Thymus (tissue), 14 donors: ENCODE results near the gene RASGEF1B. TPM values are rescaled to one million over a fixed set of nuclear protein-coding genes. Genes with fewer than 3 reads are reported as not detected.
A peak's percentile ranks its signal among the peaks of the same experiment; 100 is the strongest.

Source experiments
- DNase-seq, 9 donors: peaks; one replicate each; pipeline ENCODE4 v3.0.0-alpha.2; 2013; ENCODE audit warnings: low spot score in 9 of 9, low read depth in 6 of 9, missing footprints in 1 of 9
- H3K27ac ChIP-seq, 2 donors: one replicate each; pipeline ENCODE4 v1.5.1; 2013; ENCODE audit warnings: control low read depth in 1 of 2, low read depth in 1 of 2, low read length in 1 of 2, mild to moderate bottlenecking in 1 of 2, moderate library complexity in 1 of 2
- H3K27me3 ChIP-seq, 2 donors: one replicate each; pipeline ENCODE4 v1.5.1; 2013; ENCODE audit warnings: low read length in 1 of 2; ENCODE audit not compliant: control insufficient read depth in 2 of 2, insufficient read depth in 1 of 2
- H3K36me3 ChIP-seq, 2 donors: one replicate each; pipeline ENCODE4 v1.5.1; 2013; ENCODE audit warnings: low read length in 1 of 2, mild to moderate bottlenecking in 1 of 2, moderate library complexity in 1 of 2; ENCODE audit not compliant: control insufficient read depth in 2 of 2, insufficient read depth in 2 of 2
- H3K4me1 ChIP-seq, 2 donors: one replicate each; pipeline ENCODE4 v1.5.1; 2013; ENCODE audit warnings: low read length in 2 of 2; ENCODE audit not compliant: control insufficient read depth in 2 of 2, insufficient read depth in 2 of 2
- H3K4me3 ChIP-seq, 2 donors: one replicate each; pipeline ENCODE4 v1.5.1; 2013; ENCODE audit warnings: low read length in 2 of 2, control low read depth in 1 of 2, mild to moderate bottlenecking in 1 of 2
- H3K9me3 ChIP-seq, 2 donors: one replicate each; pipeline ENCODE4 v1.5.1; 2013; ENCODE audit warnings: low read length in 1 of 2, mild to moderate bottlenecking in 1 of 2; ENCODE audit not compliant: control insufficient read depth in 2 of 2, insufficient read depth in 1 of 2
- WGBS: extraction: QIAGEN DNeasy Blood & Tissue Kit; methylation state at CpG from one replicate; pipeline ENCODE4 v1.1.7; 2013; 5-methylcytosine and 5-hydroxymethylcytosine counted together
- long read RNA-seq, 10 donors: transcript quantifications; one replicate each; lab custom pipeline, GENCODE V29; 2026
- polyA plus RNA-seq: library from polyadenylated mRNA; stranded (reverse); fragments of 200-250 nt; gene quantifications from one replicate; pipeline ENCODE4 v1.2.3, GENCODE V29; 2013
- total RNA-seq: library from RNA; stranded (reverse); fragments of 120-200 nt; gene quantifications from one replicate; pipeline ENCODE4 v1.2.4, GENCODE V29; 2013
- donor health status: healthy.

Gene RASGEF1B
- 18.3 TPM for total RNA-seq
- 19.9 TPM for polyA plus RNA-seq
- long read RNA-seq, donor 1, result 0 reads
- long read RNA-seq, donor 2, result 0 reads
- long read RNA-seq, donor 3, full-length matches to known transcripts, result 3 of 3 reads
- long read RNA-seq, donor 3, partial matches to known transcripts, result 0 of 3 reads
- long read RNA-seq, donor 3, other reads (novel, unspliced or antisense), result 0 of 3 reads
- long read RNA-seq, donor 4, full-length matches to known transcripts, result 1 of 1 reads
- long read RNA-seq, donor 4, partial matches to known transcripts, result 0 of 1 reads
- long read RNA-seq, donor 4, other reads (novel, unspliced or antisense), result 0 of 1 reads
- long read RNA-seq, donor 5, full-length matches to known transcripts, result 2 of 2 reads
- long read RNA-seq, donor 5, partial matches to known transcripts, result 0 of 2 reads
- long read RNA-seq, donor 5, other reads (novel, unspliced or antisense), result 0 of 2 reads
- long read RNA-seq, donor 6, full-length matches to known transcripts, result 1 of 1 reads
- long read RNA-seq, donor 6, partial matches to known transcripts, result 0 of 1 reads
- long read RNA-seq, donor 6, other reads (novel, unspliced or antisense), result 0 of 1 reads
- long read RNA-seq, donor 7, result 0 reads
- long read RNA-seq, donor 8, result 0 reads
- long read RNA-seq, donor 9, result 0 reads
- long read RNA-seq, donor 10, full-length matches to known transcripts, result 1 of 1 reads
- long read RNA-seq, donor 10, partial matches to known transcripts, result 0 of 1 reads
- long read RNA-seq, donor 10, other reads (novel, unspliced or antisense), result 0 of 1 reads

- Histone ChIP-seq H3K9me3 (peaks cover 0 to 11% of the 10 kb centered on the region in 2 donors), H3K27ac (peak within 1 kb of the TSS; percentile 94 to 98), H3K27me3 (no peaks in the 10 kb centered on the region), H3K4me1 (peaks cover 8 to 24% of the 10 kb centered on the region in 2 donors), H3K36me3 (no peaks in the 10 kb centered on the region), H3K4me3 (peak within 1 kb of the TSS; percentile 75 to 91)
- under 1% methylated on average over 71 of the region's 71 CpGs for WGBS
- peak; percentile 68 to 95 (median 89) for DNase-seq
These were observed at the start of gene RASGEF1B for GRCh38 chr4:81471588-81472280. Gene RASGEF1B (minus strand): TSS chr4:81471907. CDS start chr4:81459508, 12,399 bp downstream.

DNA sequence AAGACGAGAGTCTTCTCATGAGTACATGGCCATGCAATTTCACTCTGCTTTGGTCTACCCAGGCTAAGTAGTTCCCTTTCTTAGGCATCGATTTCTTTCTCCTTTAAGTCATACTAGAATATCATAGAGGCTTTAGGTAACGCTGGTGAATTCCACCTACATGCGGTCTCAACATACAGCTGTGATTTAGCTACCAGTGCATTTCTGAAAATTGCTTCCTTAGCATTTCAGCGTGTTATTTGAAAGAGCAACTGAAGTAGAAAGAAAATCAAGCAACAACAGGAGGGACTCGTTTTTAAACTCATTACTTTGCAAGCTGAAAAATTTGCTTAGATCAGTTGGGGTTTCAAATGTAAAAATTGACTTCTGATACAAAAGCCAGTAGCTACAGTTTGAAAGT lies 48.1 kb upstream of the RASGEF1B start:
- H3K9me3 ChIP-seq, result no peaks in the 10 kb centered on the region
- H3K36me3 ChIP-seq, result no peaks in the 10 kb centered on the region
- H3K4me3 ChIP-seq, result no peak overlapping the region
- no peak for DNase-seq
- no peaks in the 10 kb centered on the region for H3K4me1 ChIP-seq
- H3K27ac ChIP-seq, result peak overlapping the region in 1 of 2 donors; percentile 3
- no peaks in the 10 kb centered on the region for H3K27me3 ChIP-seq
- 79% methylated on average over 6 of the region's 6 CpGs for WGBS

DNA sequence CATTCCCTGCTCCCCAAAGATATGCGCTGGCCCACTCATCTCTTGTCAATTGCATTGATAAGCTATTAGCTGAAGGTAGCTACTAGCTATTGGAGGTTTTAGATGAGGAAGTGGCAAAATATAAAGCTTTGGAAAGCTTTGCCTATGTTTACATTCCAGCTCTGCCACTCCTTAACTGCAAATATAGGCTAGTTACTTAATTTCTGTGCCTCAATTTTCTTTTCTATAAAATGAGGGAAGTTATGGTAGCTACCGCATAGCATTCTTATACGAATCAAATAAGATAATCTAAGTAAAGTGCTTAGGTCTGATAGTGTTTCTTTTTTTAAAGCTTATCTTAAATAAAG lies 47.7 kb upstream of the RASGEF1B start:
- 98% methylated on average over 3 of the region's 3 CpGs for WGBS
- no peaks in the 10 kb centered on the region for H3K36me3 ChIP-seq
- H3K4me1 ChIP-seq, result no peaks in the 10 kb centered on the region
- no peaks in the 10 kb centered on the region for H3K9me3 ChIP-seq
- no peak for DNase-seq
- no peaks in the 10 kb centered on the region for H3K27me3 ChIP-seq
- no peak overlapping the region for H3K4me3 ChIP-seq
- H3K27ac ChIP-seq, result no peak overlapping the region

DNA sequence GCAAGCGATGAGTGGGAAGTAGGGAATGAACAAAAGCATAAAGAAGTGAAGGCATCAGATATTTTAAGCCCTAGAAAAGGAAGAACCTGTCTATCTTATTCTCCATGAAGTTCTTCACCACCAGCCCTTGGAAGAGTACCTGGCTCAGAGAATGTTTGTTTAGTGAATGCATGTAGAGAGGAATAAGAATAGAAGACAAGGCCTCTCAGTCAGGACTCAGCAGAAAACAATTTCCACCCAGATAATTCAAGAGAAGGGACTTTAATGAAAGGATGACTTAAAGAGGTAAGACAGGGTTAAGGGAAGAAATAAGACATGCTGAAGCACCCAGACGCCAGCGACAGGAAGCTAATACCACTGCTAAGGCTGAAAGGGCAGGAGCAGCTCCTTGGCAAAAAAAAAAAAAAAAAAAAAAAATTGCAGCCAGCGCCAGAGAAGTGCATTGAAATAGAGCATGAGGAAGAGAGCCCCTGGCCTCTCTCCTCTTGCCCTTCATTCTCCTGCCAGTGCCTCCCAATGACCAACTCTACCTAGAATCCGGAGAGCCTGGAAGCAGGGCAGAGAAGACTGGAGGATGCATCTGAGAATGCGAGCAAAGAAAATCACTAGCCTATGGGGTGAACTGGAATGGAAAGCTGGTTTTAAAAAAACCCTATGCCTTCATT lies 47.2 kb upstream of the RASGEF1B start:
- DNase-seq, result no peak
- Histone ChIP-seq H3K27me3 (no peaks in the 10 kb centered on the region), H3K27ac (no peak overlapping the region), H3K36me3 (no peaks in the 10 kb centered on the region), H3K4me1 (no peaks in the 10 kb centered on the region), H3K9me3 (no peaks in the 10 kb centered on the region), H3K4me3 (no peak overlapping the region)
- WGBS, result 52% methylated on average over 6 of the region's 6 CpGs

- Histone ChIP-seq H3K27ac (no peak overlapping the region), H3K27me3 (no peaks in the 10 kb centered on the region), H3K9me3 (no peaks in the 10 kb centered on the region), H3K4me1 (peaks cover 3 to 10% of the 10 kb centered on the region in 2 donors), H3K36me3 (no peaks in the 10 kb centered on the region), H3K4me3 (no peak overlapping the region)
- 88% methylated on average over 6 of the region's 6 CpGs for WGBS
- no peak for DNase-seq
These were observed 44.5 kb upstream of the RASGEF1B start for GRCh38 chr4:81516241-81516640.

DNA sequence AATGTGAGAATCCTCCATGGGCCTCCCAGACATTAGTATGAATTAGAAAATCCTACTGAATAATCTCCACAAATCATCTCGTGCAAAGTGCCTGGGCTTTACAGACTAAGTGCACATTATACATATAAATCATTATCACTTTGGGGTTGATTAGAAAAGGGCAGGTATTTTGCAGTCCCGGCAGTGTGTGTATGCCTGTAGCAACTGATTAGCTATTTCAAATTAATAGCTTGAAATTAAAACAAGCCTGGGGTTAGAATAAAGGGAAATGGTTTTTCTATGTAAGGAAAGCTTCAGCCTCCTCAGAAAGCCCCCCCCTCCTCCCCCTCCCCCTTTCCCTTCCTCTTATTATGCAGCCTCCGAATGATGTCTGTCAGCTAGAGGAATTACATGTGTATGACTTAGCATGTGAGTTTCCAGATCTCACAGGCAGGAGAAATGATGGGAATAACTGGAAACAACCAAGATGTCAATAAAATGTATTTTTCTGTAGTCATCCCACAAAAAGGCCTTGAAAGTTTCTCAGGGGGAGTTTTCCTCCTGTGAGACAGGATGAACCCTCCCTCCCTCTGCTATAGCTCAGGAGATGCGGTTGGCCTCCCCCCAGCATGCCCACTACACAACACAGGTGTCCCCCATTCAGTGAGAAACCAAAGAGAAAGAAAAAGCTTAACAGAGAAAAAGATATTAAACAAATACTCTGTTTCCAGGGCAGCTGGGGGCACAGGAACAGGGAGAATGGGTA lies 41.2 kb upstream of the RASGEF1B start:
- Histone ChIP-seq H3K27ac (peak overlapping the region in 1 of 2 donors; percentile 6), H3K4me3 (no peak overlapping the region), H3K27me3 (no peaks in the 10 kb centered on the region), H3K36me3 (no peaks in the 10 kb centered on the region), H3K4me1 (peaks cover 12 to 25% of the 10 kb centered on the region in 2 donors), H3K9me3 (no peaks in the 10 kb centered on the region)
- WGBS, result 10% methylated on average over 4 of the region's 4 CpGs
- peak in 3 of 9 donors; percentile 33 to 52 (median 50) for DNase-seq

- 89% methylated on average over 4 of the region's 4 CpGs for WGBS
- Histone ChIP-seq H3K36me3 (no peaks in the 10 kb centered on the region), H3K27me3 (no peaks in the 10 kb centered on the region), H3K27ac (peak overlapping the region in 1 of 2 donors; percentile 21), H3K9me3 (no peaks in the 10 kb centered on the region), H3K4me3 (no peak overlapping the region), H3K4me1 (peaks cover 12 to 27% of the 10 kb centered on the region in 2 donors)
- DNase-seq, result no peak
These were observed 40.5 kb upstream of the RASGEF1B start for GRCh38 chr4:81512001-81512756.
